HG03066 (cell line): ENCODE measurements around the gene PRR4.

Source experiments
- ATAC-seq: cut with Tn5 transposase; IDR thresholded peaks from one replicate; pipeline ENCODE4 v1.9.1; 2021; ENCODE audit warnings: low read depth; ENCODE audit not compliant: unreplicated experiment

Gene PRR4

GRCh38 chr12:10802587-10802986 lies 46.7 kb downstream of the PRR4 start, which contains the start of gene TAS2R7:
Gene TAS2R7 (minus strand): TSS chr12:10802627. CDS start chr12:10802570, 57 bp downstream.
- ATAC-seq: no peak

- ATAC-seq: no peak
These were observed 47.5 kb downstream of the PRR4 start for GRCh38 chr12:10801741-10802140.
